Measurements from ENCODE around the gene DIAPH2.
"Not testable (repeated sequence)": the region's sequence is repeated elsewhere in the genome, so short reads cannot be mapped to it uniquely, and the experiment has no call there.

The DIAPH2 gene

GRCh38 chrX:97399400-97399799 is 714.8 kb downstream of the DIAPH2 start:
- H3K4me3 Mint-ChIP-seq, result no peak overlapping the region
- no peak overlapping the region for H3K27ac Mint-ChIP-seq

GRCh38 chrX:97400492-97400891 is 715.9 kb downstream of the DIAPH2 start:
- H3K27ac Mint-ChIP-seq, result no peak overlapping the region
- peaks cover 15% of the 10 kb centered on the region for H3K4me1 Mint-ChIP-seq
- H3K9me3 Mint-ChIP-seq, result no peaks in the 10 kb centered on the region
- H3K36me3 Mint-ChIP-seq, result peaks cover 1% of the 10 kb centered on the region
- H3K4me3 Mint-ChIP-seq, result no peak overlapping the region
- no peaks in the 10 kb centered on the region for H3K27me3 Mint-ChIP-seq

More at GRCh38 chrX:97399400-97399799, 714.8 kb downstream of the DIAPH2 start:
- H3K36me3 Mint-ChIP-seq, result peaks cover 1% of the 10 kb centered on the region
- peaks cover 15% of the 10 kb centered on the region for H3K4me1 Mint-ChIP-seq
- H3K9me3 Mint-ChIP-seq, result no peaks in the 10 kb centered on the region
- no peaks in the 10 kb centered on the region for H3K27me3 Mint-ChIP-seq

- Mint-ChIP-seq H3K27me3 (no peaks in the 10 kb centered on the region), H3K9me3 (no peaks in the 10 kb centered on the region), H3K27ac (peak overlapping the region; percentile 32), H3K4me3 (no peak overlapping the region), H3K36me3 (peaks cover 1% of the 10 kb centered on the region), H3K4me1 (peaks cover 15% of the 10 kb centered on the region)
These were observed 716.5 kb downstream of the DIAPH2 start for GRCh38 chrX:97401154-97401553.

GRCh38 chrX:97401586-97402136 is 717.0 kb downstream of the DIAPH2 start:
- H3K27ac Mint-ChIP-seq, result no peak overlapping the region
- peaks cover 15% of the 10 kb centered on the region for H3K4me1 Mint-ChIP-seq
- peaks cover 1% of the 10 kb centered on the region for H3K36me3 Mint-ChIP-seq

GRCh38 chrX:97402333-97402732 is 717.7 kb downstream of the DIAPH2 start:
- Mint-ChIP-seq H3K27ac (no peak overlapping the region), H3K36me3 (peaks cover 1% of the 10 kb centered on the region), H3K27me3 (no peaks in the 10 kb centered on the region), H3K4me1 (peaks cover 15% of the 10 kb centered on the region), H3K9me3 (no peaks in the 10 kb centered on the region), H3K4me3 (no peak overlapping the region)

More at GRCh38 chrX:97401586-97402136, 717.0 kb downstream of the DIAPH2 start:
- no peak overlapping the region for H3K4me3 Mint-ChIP-seq
- H3K27me3 Mint-ChIP-seq, result no peaks in the 10 kb centered on the region
- H3K9me3 Mint-ChIP-seq, result no peaks in the 10 kb centered on the region

GRCh38 chrX:97402903-97403302 is 718.3 kb downstream of the DIAPH2 start:
- H3K9me3 Mint-ChIP-seq, result no peaks in the 10 kb centered on the region
- H3K4me1 Mint-ChIP-seq, result peaks cover 10% of the 10 kb centered on the region

GRCh38 chrX:97405031-97405660 is 720.5 kb downstream of the DIAPH2 start:
- Mint-ChIP-seq H3K27me3 (no peaks in the 10 kb centered on the region), H3K27ac (no peak overlapping the region), H3K4me1 (peaks cover 4% of the 10 kb centered on the region), H3K9me3 (peaks cover 6% of the 10 kb centered on the region), H3K36me3 (peaks cover 6% of the 10 kb centered on the region), H3K4me3 (no peak overlapping the region)

More at GRCh38 chrX:97402903-97403302, 718.3 kb downstream of the DIAPH2 start:
- no peaks in the 10 kb centered on the region for H3K27me3 Mint-ChIP-seq
- no peak overlapping the region for H3K4me3 Mint-ChIP-seq
- no peak overlapping the region for H3K27ac Mint-ChIP-seq
- peaks cover 1% of the 10 kb centered on the region for H3K36me3 Mint-ChIP-seq

- H3K27me3 Mint-ChIP-seq, H3K4me3 Mint-ChIP-seq, H3K36me3 Mint-ChIP-seq, H3K9me3 Mint-ChIP-seq, H3K27ac Mint-ChIP-seq, H3K4me1 Mint-ChIP-seq: not testable (repeated sequence)
These were observed 725.2 kb downstream of the DIAPH2 start for GRCh38 chrX:97409632-97410415.

GRCh38 chrX:97416461-97416860 is 731.8 kb downstream of the DIAPH2 start:
- H3K36me3 Mint-ChIP-seq, result no peaks in the 10 kb centered on the region
- H3K4me1 Mint-ChIP-seq, result no peaks in the 10 kb centered on the region
- no peak overlapping the region for H3K4me3 Mint-ChIP-seq
- H3K9me3 Mint-ChIP-seq, result no peaks in the 10 kb centered on the region
- H3K27ac Mint-ChIP-seq, result no peak overlapping the region
- no peaks in the 10 kb centered on the region for H3K27me3 Mint-ChIP-seq

- Mint-ChIP-seq H3K36me3 (peaks cover 2% of the 10 kb centered on the region), H3K27me3 (no peaks in the 10 kb centered on the region), H3K9me3 (no peaks in the 10 kb centered on the region), H3K4me1 (no peaks in the 10 kb centered on the region), H3K27ac (no peak overlapping the region), H3K4me3 (no peak overlapping the region)
These were observed 744.5 kb downstream of the DIAPH2 start for GRCh38 chrX:97429101-97429500.

GRCh38 chrX:97431281-97431680 is 746.6 kb downstream of the DIAPH2 start:
- Mint-ChIP-seq H3K27ac (no peak overlapping the region), H3K36me3 (peaks cover 6% of the 10 kb centered on the region), H3K27me3 (no peaks in the 10 kb centered on the region), H3K4me3 (no peak overlapping the region), H3K9me3 (no peaks in the 10 kb centered on the region), H3K4me1 (no peaks in the 10 kb centered on the region)

GRCh38 chrX:97446298-97446882 is 761.7 kb downstream of the DIAPH2 start:
- H3K27ac Mint-ChIP-seq, result no peak overlapping the region
- H3K36me3 Mint-ChIP-seq, result no peaks in the 10 kb centered on the region
- H3K4me3 Mint-ChIP-seq, result no peak overlapping the region
- H3K9me3 Mint-ChIP-seq, result no peaks in the 10 kb centered on the region
- no peaks in the 10 kb centered on the region for H3K4me1 Mint-ChIP-seq
- H3K27me3 Mint-ChIP-seq, result no peaks in the 10 kb centered on the region

- no peaks in the 10 kb centered on the region for H3K36me3 Mint-ChIP-seq
- H3K4me3 Mint-ChIP-seq, result no peak overlapping the region
- H3K9me3 Mint-ChIP-seq, result no peaks in the 10 kb centered on the region
- H3K4me1 Mint-ChIP-seq, result no peaks in the 10 kb centered on the region
- H3K27ac Mint-ChIP-seq, result no peak overlapping the region
- H3K27me3 Mint-ChIP-seq, result no peaks in the 10 kb centered on the region
These were observed 762.7 kb downstream of the DIAPH2 start for GRCh38 chrX:97447306-97447705.

- Mint-ChIP-seq H3K9me3 (no peaks in the 10 kb centered on the region), H3K27me3 (no peaks in the 10 kb centered on the region), H3K36me3 (peaks cover 4% of the 10 kb centered on the region)
These were observed 767.6 kb downstream of the DIAPH2 start for GRCh38 chrX:97452283-97452682.

GRCh38 chrX:97461763-97462162 is 777.1 kb downstream of the DIAPH2 start:
- no peaks in the 10 kb centered on the region for H3K27me3 Mint-ChIP-seq
- no peak overlapping the region for H3K4me3 Mint-ChIP-seq
- no peaks in the 10 kb centered on the region for H3K4me1 Mint-ChIP-seq
- no peak overlapping the region for H3K27ac Mint-ChIP-seq
- no peaks in the 10 kb centered on the region for H3K9me3 Mint-ChIP-seq
- no peaks in the 10 kb centered on the region for H3K36me3 Mint-ChIP-seq

More at GRCh38 chrX:97452283-97452682, 767.6 kb downstream of the DIAPH2 start:
- Mint-ChIP-seq H3K27ac (no peak overlapping the region), H3K4me1 (no peaks in the 10 kb centered on the region), H3K4me3 (no peak overlapping the region)

GRCh38 chrX:97471071-97471470 is 786.4 kb downstream of the DIAPH2 start:
- Mint-ChIP-seq H3K36me3 (no peaks in the 10 kb centered on the region), H3K27me3 (no peaks in the 10 kb centered on the region), H3K4me1 (no peaks in the 10 kb centered on the region), H3K27ac (no peak overlapping the region), H3K4me3 (no peak overlapping the region), H3K9me3 (no peaks in the 10 kb centered on the region)

All from activated naive CD4-positive, alpha-beta T cell treated with anti-CD3 and anti-CD28 coated beads, Interleukin-2, amount 50 U/mL, for 24 hours (primary cell).